Activated T-cell treated with anti-CD3 and anti-CD28 coated beads, Interleukin-2, amount 50 U/mL, for 24 hours (primary cell): ENCODE measurements around the gene TRIM22.
"Not testable (repeated sequence)": the region's sequence is repeated elsewhere in the genome, so short reads cannot be mapped to it uniquely, and the experiment has no call there.

Experiments used
- DNase-seq: peaks from one replicate; pipeline ENCODE4 v3.0.0-alpha.2; 2020
- H3K27ac Mint-ChIP-seq: 2 replicates; pipeline ENCODE4 v1.8.0; 2020; ENCODE audit warnings: mild to moderate bottlenecking, mixed read lengths
- H3K27me3 Mint-ChIP-seq: 2 replicates; pipeline ENCODE4 v1.8.0; 2020; ENCODE audit warnings: mixed read lengths
- H3K36me3 Mint-ChIP-seq: 2 replicates; pipeline ENCODE4 v1.8.0; 2020; ENCODE audit warnings: low read depth, mixed read lengths
- H3K4me1 Mint-ChIP-seq: 2 replicates; pipeline ENCODE4 v1.8.0; 2020; ENCODE audit warnings: low read depth, mixed read lengths
- H3K4me3 Mint-ChIP-seq: 2 replicates; pipeline ENCODE4 v1.8.0; 2020; ENCODE audit warnings: mild to moderate bottlenecking, moderate library complexity, mixed read lengths
- H3K9me3 Mint-ChIP-seq: 2 replicates; pipeline ENCODE4 v1.8.0; 2020; ENCODE audit warnings: mixed read lengths

Gene TRIM22

GRCh38 chr11:5683620-5684019 lies 6.0 kb upstream of the TRIM22 start:
- not testable (repeated sequence) for H3K9me3 Mint-ChIP-seq, H3K27me3 Mint-ChIP-seq
- H3K36me3 Mint-ChIP-seq, result peaks cover 26% of the 10 kb centered on the region
- peak overlapping the region; percentile 85 for H3K4me3 Mint-ChIP-seq
- DNase-seq, result peak; percentile 49
- H3K4me1 Mint-ChIP-seq, result peaks cover 50% of the 10 kb centered on the region
- peak overlapping the region; percentile 98 for H3K27ac Mint-ChIP-seq

- peaks cover 21% of the 10 kb centered on the region for H3K36me3 Mint-ChIP-seq
- no peaks in the 10 kb centered on the region for H3K27me3 Mint-ChIP-seq
- peak overlapping the region; percentile 85 for H3K4me3 Mint-ChIP-seq
- peaks cover 50% of the 10 kb centered on the region for H3K4me1 Mint-ChIP-seq
- H3K9me3 Mint-ChIP-seq, result no peaks in the 10 kb centered on the region
- peak overlapping the region; percentile 98 for H3K27ac Mint-ChIP-seq
- DNase-seq, result no peak
These were observed 5.4 kb upstream of the TRIM22 start for GRCh38 chr11:5684036-5684645.

- Mint-ChIP-seq H3K27me3 (no peaks in the 10 kb centered on the region), H3K36me3 (peaks cover 14% of the 10 kb centered on the region), H3K4me3 (peak within 1 kb of the TSS; percentile 85), H3K4me1 (peaks cover 52% of the 10 kb centered on the region), H3K9me3 (no peaks in the 10 kb centered on the region), H3K27ac (peak within 1 kb of the TSS; percentile 98)
- DNase-seq, result peak; percentile 80
These were observed 4.8 kb upstream of the TRIM22 start, which contains the start of gene TRIM5 for GRCh38 chr11:5684646-5685362. Gene TRIM5, minus strand, starts transcription at chr11:5685074. Its CDS starts 4,897 bp downstream, at chr11:5680177.

GRCh38 chr11:5686426-5686825 lies 3.2 kb upstream of the TRIM22 start:
- DNase-seq, result no peak
- Mint-ChIP-seq H3K4me3 (no peak overlapping the region), H3K36me3 (peaks cover 16% of the 10 kb centered on the region), H3K27ac (no peak overlapping the region), H3K9me3 (no peaks in the 10 kb centered on the region), H3K4me1 (peaks cover 58% of the 10 kb centered on the region), H3K27me3 (no peaks in the 10 kb centered on the region)

GRCh38 chr11:5688482-5688881 lies 1.1 kb upstream of the TRIM22 start:
- peaks cover 64% of the 10 kb centered on the region for H3K4me1 Mint-ChIP-seq
- H3K27ac Mint-ChIP-seq, result peak overlapping the region; percentile 77
- no peaks in the 10 kb centered on the region for H3K27me3 Mint-ChIP-seq

GRCh38 chr11:5690216-5690615 lies 626 bp downstream of the TRIM22 start:
- no peak for DNase-seq
- Mint-ChIP-seq H3K4me3 (peak overlapping the region; percentile 83), H3K9me3 (no peaks in the 10 kb centered on the region), H3K27me3 (no peaks in the 10 kb centered on the region), H3K4me1 (peaks cover 63% of the 10 kb centered on the region), H3K27ac (peak overlapping the region; percentile 94), H3K36me3 (peaks cover 16% of the 10 kb centered on the region)

More at GRCh38 chr11:5688482-5688881, 1.1 kb upstream of the TRIM22 start:
- H3K4me3 Mint-ChIP-seq, result no peak overlapping the region
- no peaks in the 10 kb centered on the region for H3K9me3 Mint-ChIP-seq
- peaks cover 17% of the 10 kb centered on the region for H3K36me3 Mint-ChIP-seq
- no peak for DNase-seq

GRCh38 chr11:5690736-5691135 lies 1.1 kb downstream of the TRIM22 start:
- no peaks in the 10 kb centered on the region for H3K27me3 Mint-ChIP-seq
- peaks cover 66% of the 10 kb centered on the region for H3K4me1 Mint-ChIP-seq
- peak overlapping the region; percentile 83 for H3K4me3 Mint-ChIP-seq
- peak overlapping the region; percentile 94 for H3K27ac Mint-ChIP-seq
- peaks cover 18% of the 10 kb centered on the region for H3K36me3 Mint-ChIP-seq
- no peaks in the 10 kb centered on the region for H3K9me3 Mint-ChIP-seq
- DNase-seq, result no peak

GRCh38 chr11:5691238-5691963 lies 1.8 kb downstream of the TRIM22 start:
- peaks cover 25% of the 10 kb centered on the region for H3K36me3 Mint-ChIP-seq
- not testable (repeated sequence) for DNase-seq

GRCh38 chr11:5691964-5692361 lies 2.4 kb downstream of the TRIM22 start:
- H3K27me3 Mint-ChIP-seq, result no peaks in the 10 kb centered on the region
- peak overlapping the region; percentile 83 for H3K4me3 Mint-ChIP-seq
- H3K27ac Mint-ChIP-seq, result peak overlapping the region; percentile 94
- H3K4me1 Mint-ChIP-seq, result peaks cover 74% of the 10 kb centered on the region
- no peaks in the 10 kb centered on the region for H3K9me3 Mint-ChIP-seq
- peaks cover 30% of the 10 kb centered on the region for H3K36me3 Mint-ChIP-seq
- no peak for DNase-seq

More at GRCh38 chr11:5691238-5691963, 1.8 kb downstream of the TRIM22 start:
- peak overlapping the region; percentile 94 for H3K27ac Mint-ChIP-seq
- H3K4me3 Mint-ChIP-seq, result peak overlapping the region; percentile 83
- not testable (repeated sequence) for H3K9me3 Mint-ChIP-seq, H3K27me3 Mint-ChIP-seq
- H3K4me1 Mint-ChIP-seq, result peaks cover 70% of the 10 kb centered on the region

- no peaks in the 10 kb centered on the region for H3K27me3 Mint-ChIP-seq
- H3K4me1 Mint-ChIP-seq, result peaks cover 73% of the 10 kb centered on the region
- peaks cover 51% of the 10 kb centered on the region for H3K36me3 Mint-ChIP-seq
- no peaks in the 10 kb centered on the region for H3K9me3 Mint-ChIP-seq
- peak overlapping the region; percentile 68 for H3K27ac Mint-ChIP-seq
- H3K4me3 Mint-ChIP-seq, result no peak overlapping the region
- DNase-seq, result no peak
These were observed 5.1 kb downstream of the TRIM22 start for GRCh38 chr11:5694642-5695041.

- Mint-ChIP-seq H3K36me3 (peaks cover 55% of the 10 kb centered on the region), H3K27ac (peak overlapping the region; percentile 37), H3K27me3 (no peaks in the 10 kb centered on the region), H3K4me3 (no peak overlapping the region), H3K9me3 (no peaks in the 10 kb centered on the region), H3K4me1 (peaks cover 77% of the 10 kb centered on the region)
- DNase-seq, result no peak
These were observed 6.0 kb downstream of the TRIM22 start for GRCh38 chr11:5695580-5695979.

- peaks cover 55% of the 10 kb centered on the region for H3K36me3 Mint-ChIP-seq
- peak overlapping the region; percentile 76 for H3K27ac Mint-ChIP-seq
- H3K4me1 Mint-ChIP-seq, result peaks cover 80% of the 10 kb centered on the region
These were observed 6.6 kb downstream of the TRIM22 start for GRCh38 chr11:5696210-5696609.

GRCh38 chr11:5698281-5698680 lies 8.7 kb downstream of the TRIM22 start:
- Mint-ChIP-seq H3K9me3 (no peaks in the 10 kb centered on the region), H3K27me3 (no peaks in the 10 kb centered on the region), H3K27ac (peak overlapping the region; percentile 64), H3K4me3 (no peak overlapping the region), H3K4me1 (peaks cover 81% of the 10 kb centered on the region), H3K36me3 (peaks cover 67% of the 10 kb centered on the region)
- no peak for DNase-seq

More at GRCh38 chr11:5696210-5696609, 6.6 kb downstream of the TRIM22 start:
- Mint-ChIP-seq H3K9me3 (no peaks in the 10 kb centered on the region), H3K27me3 (no peaks in the 10 kb centered on the region), H3K4me3 (no peak overlapping the region)
- no peak for DNase-seq

- Mint-ChIP-seq H3K36me3 (peaks cover 81% of the 10 kb centered on the region), H3K4me3 (peak overlapping the region; percentile 18), H3K9me3 (no peaks in the 10 kb centered on the region), H3K27me3 (no peaks in the 10 kb centered on the region), H3K27ac (peak overlapping the region; percentile 69), H3K4me1 (peaks cover 77% of the 10 kb centered on the region)
- no peak for DNase-seq
These were observed 10.9 kb downstream of the TRIM22 start for GRCh38 chr11:5700421-5701054.
